Measurements from ENCODE around the gene ELAVL1. TPM values are rescaled to one million over a fixed set of nuclear protein-coding genes. Genes with fewer than 3 reads are reported as not detected.

The ELAVL1 gene
- total and polyA plus RNA-seq, 7 donors: 15.8 to 31.0 (median 20.3) TPM

DNA sequence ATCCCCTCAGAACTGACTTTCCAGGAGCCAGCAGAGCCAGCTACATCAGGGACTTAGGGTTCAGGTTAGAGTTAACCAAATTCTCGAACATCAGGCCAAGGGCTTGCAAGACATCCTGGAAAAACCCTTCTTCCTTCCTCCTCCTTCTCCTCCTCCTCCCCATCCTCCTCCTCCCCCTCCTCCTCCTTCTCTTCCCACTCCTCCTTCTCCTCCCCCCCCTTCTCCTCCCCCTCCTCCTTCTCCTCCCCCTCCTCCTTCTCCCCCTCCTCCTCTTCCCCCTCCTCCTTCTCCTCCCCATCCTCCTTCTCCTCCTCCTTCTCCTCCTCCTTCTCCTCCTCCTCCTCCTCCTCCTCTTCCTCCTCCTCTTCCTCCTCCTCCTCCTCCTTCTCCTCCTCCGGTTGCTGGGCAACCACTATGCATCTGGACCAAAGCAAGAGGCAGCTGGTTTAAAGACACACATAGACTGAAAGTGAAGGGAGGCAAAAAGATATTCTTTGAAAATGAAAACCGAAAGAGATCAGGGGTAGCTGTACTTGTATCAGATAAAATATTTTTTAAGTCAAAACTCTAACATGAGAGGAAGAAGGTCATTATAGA, 41.2 kb upstream of the ELAVL1 start:
- Histone ChIP-seq H3K27me3 (peaks cover 0 to 14% (median 0%) of the 10 kb centered on the region in 3 donors), H3K27ac (no peak overlapping the region), H3K36me3 (no peaks in the 10 kb centered on the region), H3K4me3 (no peak overlapping the region), H3K9me3 (no peaks in the 10 kb centered on the region), H3K4me1 (peaks cover 0 to 12% (median 7%) of the 10 kb centered on the region in 4 donors)
- intact Hi-C loops (cut with DNase I): no loop called here
- 55 to 72% methylated on average over 3 of the region's 3 CpGs for WGBS, 2 donors
- TF ChIP-seq, protein P1, sequence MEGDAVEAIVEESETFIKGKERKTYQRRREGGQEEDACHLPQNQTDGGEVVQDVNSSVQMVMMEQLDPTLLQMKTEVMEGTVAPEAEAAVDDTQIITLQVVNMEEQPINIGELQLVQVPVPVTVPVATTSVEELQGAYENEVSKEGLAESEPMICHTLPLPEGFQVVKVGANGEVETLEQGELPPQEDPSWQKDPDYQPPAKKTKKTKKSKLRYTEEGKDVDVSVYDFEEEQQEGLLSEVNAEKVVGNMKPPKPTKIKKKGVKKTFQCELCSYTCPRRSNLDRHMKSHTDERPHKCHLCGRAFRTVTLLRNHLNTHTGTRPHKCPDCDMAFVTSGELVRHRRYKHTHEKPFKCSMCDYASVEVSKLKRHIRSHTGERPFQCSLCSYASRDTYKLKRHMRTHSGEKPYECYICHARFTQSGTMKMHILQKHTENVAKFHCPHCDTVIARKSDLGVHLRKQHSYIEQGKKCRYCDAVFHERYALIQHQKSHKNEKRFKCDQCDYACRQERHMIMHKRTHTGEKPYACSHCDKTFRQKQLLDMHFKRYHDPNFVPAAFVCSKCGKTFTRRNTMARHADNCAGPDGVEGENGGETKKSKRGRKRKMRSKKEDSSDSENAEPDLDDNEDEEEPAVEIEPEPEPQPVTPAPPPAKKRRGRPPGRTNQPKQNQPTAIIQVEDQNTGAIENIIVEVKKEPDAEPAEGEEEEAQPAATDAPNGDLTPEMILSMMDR (IDR thresholded peaks at IDR 0.05): no peak
- no peak for DNase-seq

DNA sequence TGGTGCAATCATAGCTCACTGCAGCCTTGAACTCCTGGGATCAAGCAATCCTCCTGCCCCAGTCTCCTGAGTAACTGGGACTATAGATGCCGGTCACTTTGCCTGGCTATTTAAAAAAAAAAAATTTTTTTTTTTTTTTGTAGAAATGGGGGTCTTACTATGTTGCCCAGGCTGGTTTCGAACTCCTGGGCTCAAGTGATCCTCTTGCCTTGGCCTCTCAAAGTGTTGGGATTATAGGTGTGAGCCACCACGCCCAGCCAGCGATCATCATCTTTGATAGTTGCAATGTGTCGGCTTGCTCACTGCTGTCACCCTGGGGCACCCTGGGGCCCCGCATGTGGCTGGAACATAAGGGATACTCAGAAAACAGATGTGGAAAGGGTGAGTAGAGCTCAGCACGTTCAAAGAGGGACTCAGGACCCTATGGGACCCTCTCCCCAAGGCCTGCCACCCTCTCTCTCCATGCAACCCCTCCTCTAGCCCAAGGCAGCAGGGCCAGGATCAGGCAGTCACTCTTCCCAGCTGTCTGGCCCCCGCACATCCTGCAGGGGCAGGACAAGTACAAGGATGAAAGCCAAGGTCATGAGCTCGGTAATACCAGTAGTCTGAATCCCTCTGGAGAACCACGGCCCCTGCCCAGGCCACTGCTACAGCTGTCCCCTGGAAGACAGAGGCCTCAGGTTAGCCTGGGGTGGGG, 40.6 kb upstream of the ELAVL1 start:
- WGBS, 2 donors: 53 to 77% methylated on average over 10 of the region's 10 CpGs
- intact Hi-C loops (cut with DNase I): no loop called here
- TF ChIP-seq, protein P1 (IDR thresholded peaks at IDR 0.05): no peak
- TF ChIP-seq EP300 (IDR thresholded peaks at IDR 0.05): no peak
- no peak for TF ChIP-seq POLR2AphosphoS5 (IDR thresholded peaks at IDR 0.05)
- TF ChIP-seq POLR2A (IDR thresholded peaks at IDR 0.05): no peak
- no peak for DNase-seq
- H3K9me3 ChIP-seq: no peaks in the 10 kb centered on the region
- peaks cover 0 to 14% (median 0%) of the 10 kb centered on the region in 3 donors for H3K27me3 ChIP-seq
- H3K4me3 ChIP-seq: no peak overlapping the region
- peaks cover 0 to 12% (median 7%) of the 10 kb centered on the region in 4 donors for H3K4me1 ChIP-seq
- H3K27ac ChIP-seq: no peak overlapping the region
- H3K36me3 ChIP-seq: no peaks in the 10 kb centered on the region

DNA sequence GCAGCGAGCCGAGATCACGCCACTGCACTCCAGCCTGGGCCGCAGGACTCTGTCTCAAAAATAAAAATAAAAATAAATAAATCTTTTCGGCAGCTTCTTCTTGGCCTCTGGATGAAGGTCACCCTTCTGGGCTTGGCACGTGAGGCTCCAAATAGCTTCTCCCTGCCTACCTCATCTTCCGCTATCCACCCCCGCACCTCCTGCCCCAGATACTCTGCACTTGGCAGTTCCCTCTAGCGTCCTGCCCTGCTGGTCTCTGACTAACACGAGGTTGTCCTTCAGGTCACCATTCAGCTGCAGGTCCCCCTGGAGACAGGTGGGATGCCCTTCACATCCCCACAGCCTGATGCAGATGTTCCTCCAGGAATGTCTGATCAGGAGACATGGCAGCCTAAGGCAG, 38.6 kb upstream of the ELAVL1 start:
- WGBS, 2 donors: 83 to 87% methylated on average over 10 of the region's 10 CpGs
- TF ChIP-seq, protein P1 (IDR thresholded peaks at IDR 0.05): no peak
- TF ChIP-seq POLR2AphosphoS5 (IDR thresholded peaks at IDR 0.05) (no peak), POLR2A (IDR thresholded peaks at IDR 0.05) (no peak), EP300 (IDR thresholded peaks at IDR 0.05) (no peak)
- no peak for DNase-seq
- intact Hi-C loops (cut with DNase I): no loop called here
- H3K36me3 ChIP-seq: no peaks in the 10 kb centered on the region
- H3K4me3 ChIP-seq: no peak overlapping the region
- H3K27ac ChIP-seq: no peak overlapping the region
- no peaks in the 10 kb centered on the region for H3K9me3 ChIP-seq
- H3K4me1 ChIP-seq: no peaks in the 10 kb centered on the region
- no peaks in the 10 kb centered on the region for H3K27me3 ChIP-seq

DNA sequence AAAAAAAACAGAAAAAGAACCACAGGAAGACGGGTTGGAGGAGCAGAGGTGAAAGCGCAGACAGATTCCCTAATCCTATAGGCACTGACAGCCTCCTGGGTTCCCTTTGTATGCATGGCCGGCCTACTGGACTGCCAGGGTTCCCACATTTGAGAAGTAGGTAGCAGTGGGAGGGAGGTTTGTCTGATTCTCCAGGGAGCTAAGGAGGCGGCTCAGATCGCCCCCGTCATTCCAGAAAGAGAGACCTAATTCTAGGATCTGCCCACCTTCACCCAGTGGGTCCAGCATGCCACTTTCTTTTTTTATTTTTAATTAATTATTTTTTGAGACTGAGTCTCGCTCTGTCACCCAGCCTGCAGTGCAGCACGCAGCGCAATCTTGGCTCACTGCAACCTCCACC, 37.5 kb upstream of the ELAVL1 start:
- H3K27ac ChIP-seq: no peak overlapping the region
- TF ChIP-seq, protein P1 (IDR thresholded peaks at IDR 0.05): no peak
- TF ChIP-seq POLR2A (IDR thresholded peaks at IDR 0.05): no peak
- no peak for TF ChIP-seq EP300 (IDR thresholded peaks at IDR 0.05)
- TF ChIP-seq POLR2AphosphoS5 (IDR thresholded peaks at IDR 0.05): no peak
- 88 to 95% methylated on average over 9 of the region's 9 CpGs for WGBS, 2 donors
- H3K27me3 ChIP-seq: no peaks in the 10 kb centered on the region
- no peaks in the 10 kb centered on the region for H3K36me3 ChIP-seq
- no peak for DNase-seq
- intact Hi-C loops (cut with DNase I): no loop called here
- H3K4me3 ChIP-seq: no peak overlapping the region
- no peaks in the 10 kb centered on the region for H3K4me1 ChIP-seq
- H3K9me3 ChIP-seq: no peaks in the 10 kb centered on the region
